Measurements from ENCODE around the gene AQP1.

The AQP1 gene

GRCh38 chr7:30907527-30908267 is 4.0 kb upstream of the AQP1 start:
- no peak overlapping the region for H3K9ac ChIP-seq (ENCODE audit: low read length)
- no peak overlapping the region for H2BK12ac ChIP-seq (ENCODE audit: low read length in 2 of 2)
- H2AFZ ChIP-seq (ENCODE audit: low read depth, low read length), result no peak overlapping the region
- H3K27me3 ChIP-seq (ENCODE audit: control insufficient read depth in 1 of 2, insufficient read depth in 1 of 2, low read length in 2 of 2), result no peaks in the 10 kb centered on the region
- DNase-seq, result no peak
- H3K4me2 ChIP-seq (ENCODE audit: low read length, poor library complexity, severe bottlenecking), result no peak overlapping the region
- no peak overlapping the region for H3K18ac ChIP-seq (ENCODE audit: low read depth in 1 of 2, low read length in 2 of 2)
- H2BK15ac ChIP-seq (ENCODE audit: low read depth, poor library complexity, severe bottlenecking), result no peak overlapping the region
- WGBS, result 87% methylated on average over 14 of the region's 14 CpGs
- H3K14ac ChIP-seq (ENCODE audit: low read length in 2 of 2), result no peak overlapping the region
- H4K91ac ChIP-seq (ENCODE audit: low read length), result no peak overlapping the region
- H4K8ac ChIP-seq (ENCODE audit: low read length), result no peak overlapping the region
- no peak overlapping the region for H2BK5ac ChIP-seq (ENCODE audit: low read depth, low read length, poor library complexity, severe bottlenecking)
- no peak overlapping the region for H3K4ac ChIP-seq (ENCODE audit: low read depth in 1 of 2, low read length in 2 of 2)
- H2AK5ac ChIP-seq (ENCODE audit: low read length, severe bottlenecking), result peak overlapping the region; percentile 8
- peaks cover 0 to 6% of the 10 kb centered on the region in 2 experiments for H3K36me3 ChIP-seq (ENCODE audit: control insufficient read depth in 1 of 2, insufficient read depth in 2 of 2, low read depth in 1 of 2, low read length in 2 of 2)
- no peaks in the 10 kb centered on the region for H3K79me1 ChIP-seq (replicated peaks; ENCODE audit: low read length, poor library complexity, severe bottlenecking)
- H2BK120ac ChIP-seq (ENCODE audit: low read depth, low read length), result no peak overlapping the region
- H3K27ac ChIP-seq (ENCODE audit: low read length, poor library complexity, severe bottlenecking), result no peak overlapping the region
- H3K23ac ChIP-seq (ENCODE audit: low read length in 2 of 2), result no peak overlapping the region
- peaks cover 40% of the 10 kb centered on the region for H3K4me1 ChIP-seq (ENCODE audit: control insufficient read depth, insufficient read depth, low read depth, low read length)
- no peak overlapping the region for H3K4me3 ChIP-seq (ENCODE audit: insufficient read depth in 1 of 2, low read depth in 1 of 2, low read length in 2 of 2)
- no peaks in the 10 kb centered on the region for H3K9me3 ChIP-seq (ENCODE audit: control insufficient read depth, low read length)

GRCh38 chr7:30908681-30909080 is 3.0 kb upstream of the AQP1 start:
- Histone ChIP-seq H3K4me2 (ENCODE audit: low read length, poor library complexity, severe bottlenecking) (no peak overlapping the region), H2BK15ac (ENCODE audit: low read depth, poor library complexity, severe bottlenecking) (no peak overlapping the region), H3K9ac (ENCODE audit: low read length) (no peak overlapping the region), H2BK12ac (ENCODE audit: low read length in 2 of 2) (no peak overlapping the region), H3K79me1 (replicated peaks; ENCODE audit: low read length, poor library complexity, severe bottlenecking) (no peaks in the 10 kb centered on the region), H3K27me3 (ENCODE audit: control insufficient read depth in 1 of 2, insufficient read depth in 1 of 2, low read length in 2 of 2) (no peaks in the 10 kb centered on the region), H3K4me1 (ENCODE audit: control insufficient read depth, insufficient read depth, low read depth, low read length) (peaks cover 44% of the 10 kb centered on the region), H3K36me3 (ENCODE audit: control insufficient read depth in 1 of 2, insufficient read depth in 2 of 2, low read depth in 1 of 2, low read length in 2 of 2) (peaks cover 0 to 6% of the 10 kb centered on the region in 2 experiments), H3K9me3 (ENCODE audit: control insufficient read depth, low read length) (no peaks in the 10 kb centered on the region), H2BK120ac (ENCODE audit: low read depth, low read length) (no peak overlapping the region), H3K4me3 (ENCODE audit: insufficient read depth in 1 of 2, low read depth in 1 of 2, low read length in 2 of 2) (no peak overlapping the region), H3K18ac (ENCODE audit: low read depth in 1 of 2, low read length in 2 of 2) (no peak overlapping the region), H3K27ac (ENCODE audit: low read length, poor library complexity, severe bottlenecking) (no peak overlapping the region), H2AFZ (ENCODE audit: low read depth, low read length) (no peak overlapping the region), H3K23ac (ENCODE audit: low read length in 2 of 2) (no peak overlapping the region), H2AK5ac (ENCODE audit: low read length, severe bottlenecking) (no peak overlapping the region), H3K14ac (ENCODE audit: low read length in 2 of 2) (peak overlapping the region in 1 of 2 experiments; percentile 36), H4K8ac (ENCODE audit: low read length) (no peak overlapping the region), H2BK5ac (ENCODE audit: low read depth, low read length, poor library complexity, severe bottlenecking) (no peak overlapping the region), H3K4ac (ENCODE audit: low read depth in 1 of 2, low read length in 2 of 2) (no peak overlapping the region), H4K91ac (ENCODE audit: low read length) (peak overlapping the region; percentile 29)
- DNase-seq, result no peak
- WGBS, result 61% methylated on average over 10 of the region's 10 CpGs

GRCh38 chr7:30909431-30909830 is 2.2 kb upstream of the AQP1 start:
- Histone ChIP-seq H2BK15ac (ENCODE audit: low read depth, poor library complexity, severe bottlenecking) (peak overlapping the region; percentile 26), H2AK5ac (ENCODE audit: low read length, severe bottlenecking) (no peak overlapping the region), H2BK12ac (ENCODE audit: low read length in 2 of 2) (no peak overlapping the region), H2BK5ac (ENCODE audit: low read depth, low read length, poor library complexity, severe bottlenecking) (no peak overlapping the region), H3K14ac (ENCODE audit: low read length in 2 of 2) (no peak overlapping the region), H3K9me3 (ENCODE audit: control insufficient read depth, low read length) (no peaks in the 10 kb centered on the region), H3K4me1 (ENCODE audit: control insufficient read depth, insufficient read depth, low read depth, low read length) (peaks cover 50% of the 10 kb centered on the region), H3K4ac (ENCODE audit: low read depth in 1 of 2, low read length in 2 of 2) (no peak overlapping the region), H3K4me3 (ENCODE audit: insufficient read depth in 1 of 2, low read depth in 1 of 2, low read length in 2 of 2) (no peak overlapping the region), H4K91ac (ENCODE audit: low read length) (peak overlapping the region; percentile 52), H4K8ac (ENCODE audit: low read length) (no peak overlapping the region), H3K18ac (ENCODE audit: low read depth in 1 of 2, low read length in 2 of 2) (no peak overlapping the region), H3K27me3 (ENCODE audit: control insufficient read depth in 1 of 2, insufficient read depth in 1 of 2, low read length in 2 of 2) (no peaks in the 10 kb centered on the region), H2AFZ (ENCODE audit: low read depth, low read length) (no peak overlapping the region), H3K23ac (ENCODE audit: low read length in 2 of 2) (no peak overlapping the region), H3K36me3 (ENCODE audit: control insufficient read depth in 1 of 2, insufficient read depth in 2 of 2, low read depth in 1 of 2, low read length in 2 of 2) (peaks cover 0 to 6% of the 10 kb centered on the region in 2 experiments), H3K27ac (ENCODE audit: low read length, poor library complexity, severe bottlenecking) (no peak overlapping the region), H3K9ac (ENCODE audit: low read length) (no peak overlapping the region), H2BK120ac (ENCODE audit: low read depth, low read length) (no peak overlapping the region), H3K79me1 (replicated peaks; ENCODE audit: low read length, poor library complexity, severe bottlenecking) (no peaks in the 10 kb centered on the region), H3K4me2 (ENCODE audit: low read length, poor library complexity, severe bottlenecking) (no peak overlapping the region)
- WGBS, result 93% methylated on average over 6 of the region's 6 CpGs
- DNase-seq, result no peak

GRCh38 chr7:30910411-30911073 is 1.1 kb upstream of the AQP1 start:
- peaks cover 0 to 6% of the 10 kb centered on the region in 2 experiments for H3K36me3 ChIP-seq (ENCODE audit: control insufficient read depth in 1 of 2, insufficient read depth in 2 of 2, low read depth in 1 of 2, low read length in 2 of 2)
- H3K18ac ChIP-seq (ENCODE audit: low read depth in 1 of 2, low read length in 2 of 2), result peak overlapping the region in 1 of 2 experiments; percentile 13
- H3K4me1 ChIP-seq (ENCODE audit: control insufficient read depth, insufficient read depth, low read depth, low read length), result peaks cover 59% of the 10 kb centered on the region
- peak overlapping the region; percentile 13 for H2BK120ac ChIP-seq (ENCODE audit: low read depth, low read length)
- no peak overlapping the region for H2AFZ ChIP-seq (ENCODE audit: low read depth, low read length)
- H3K4ac ChIP-seq (ENCODE audit: low read depth in 1 of 2, low read length in 2 of 2), result no peak overlapping the region
- H2AK5ac ChIP-seq (ENCODE audit: low read length, severe bottlenecking), result peak overlapping the region; percentile 49
- no peak overlapping the region for H4K91ac ChIP-seq (ENCODE audit: low read length)
- H2BK15ac ChIP-seq (ENCODE audit: low read depth, poor library complexity, severe bottlenecking), result no peak overlapping the region
- H2BK5ac ChIP-seq (ENCODE audit: low read depth, low read length, poor library complexity, severe bottlenecking), result no peak overlapping the region
- H3K27me3 ChIP-seq (ENCODE audit: control insufficient read depth in 1 of 2, insufficient read depth in 1 of 2, low read length in 2 of 2), result no peaks in the 10 kb centered on the region
- H3K9ac ChIP-seq (ENCODE audit: low read length), result peak overlapping the region; percentile 30
- H3K9me3 ChIP-seq (ENCODE audit: control insufficient read depth, low read length), result no peaks in the 10 kb centered on the region
- H3K23ac ChIP-seq (ENCODE audit: low read length in 2 of 2), result no peak overlapping the region
- DNase-seq, result no peak
- no peak overlapping the region for H4K8ac ChIP-seq (ENCODE audit: low read length)
- no peaks in the 10 kb centered on the region for H3K79me1 ChIP-seq (replicated peaks; ENCODE audit: low read length, poor library complexity, severe bottlenecking)
- no peak overlapping the region for H3K4me3 ChIP-seq (ENCODE audit: insufficient read depth in 1 of 2, low read depth in 1 of 2, low read length in 2 of 2)
- no peak overlapping the region for H3K4me2 ChIP-seq (ENCODE audit: low read length, poor library complexity, severe bottlenecking)
- 93% methylated on average over 11 of the region's 11 CpGs for WGBS
- no peak overlapping the region for H3K14ac ChIP-seq (ENCODE audit: low read length in 2 of 2)
- no peak overlapping the region for H3K27ac ChIP-seq (ENCODE audit: low read length, poor library complexity, severe bottlenecking)
- H2BK12ac ChIP-seq (ENCODE audit: low read length in 2 of 2), result peak overlapping the region in 1 of 2 experiments; percentile 11

Data from mesenchymal stem cell (in vitro differentiated cells and primary cell).